HepG2 (cell line): Measurements from ENCODE around the gene CACNA2D3.

Experiments used
- ASH2L ChIP-seq: fragments of 300-600, 200-600 bp; sonication (generic); IDR thresholded peaks from 2 replicates; pipeline ENCODE4 v1.7.0; 2017; ENCODE audit warnings: low read depth, mild to moderate bottlenecking, moderate library complexity, mixed read lengths, low read length; ENCODE audit not compliant: insufficient read length
- BHLHE40 ChIP-seq: IDR thresholded peaks from 2 replicates; pipeline ENCODE4 v1.6.1; 2011; ENCODE audit warnings: low read length, improper control_type of control experiment
- CBX1 ChIP-seq: IDR thresholded peaks from one replicate; pipeline ENCODE4 v1.6.1; 2016; ENCODE audit warnings: antibody characterized with exemption, low read depth
- E2F2 ChIP-seq: sonication (generic); formaldehyde crosslinking; IDR thresholded peaks from 2 replicates; pipeline ENCODE4 v1.4.0; 2020; ENCODE audit warnings: missing genetic modification reagents, borderline replicate concordance
- ELF4 ChIP-seq: sonication (generic); formaldehyde crosslinking; IDR thresholded peaks from 2 replicates; pipeline ENCODE4 v1.5.0; 2020; ENCODE audit warnings: missing genetic modification reagents, mild to moderate bottlenecking, moderate library complexity, borderline replicate concordance
- YY1 ChIP-seq: IDR thresholded peaks from 2 replicates; pipeline ENCODE4 v1.6.1; 2011; ENCODE audit warnings: low read length, low read depth, moderate library complexity, mild to moderate bottlenecking; ENCODE audit not compliant: insufficient read depth, insufficient replicate concordance
- ZBTB4 ChIP-seq: sonication (generic); formaldehyde crosslinking; IDR thresholded peaks from 2 replicates; pipeline ENCODE4 v1.4.0; 2020; ENCODE audit warnings: missing genetic modification reagents, mild to moderate bottlenecking, borderline replicate concordance
- ZMYM3 ChIP-seq: sonication (generic); formaldehyde crosslinking; IDR thresholded peaks from 2 replicates; pipeline ENCODE4 v1.5.1; 2020; ENCODE audit warnings: mild to moderate bottlenecking, missing genetic modification reagents
- ZNF562 ChIP-seq: sonication (generic); formaldehyde crosslinking; IDR thresholded peaks from 2 replicates; pipeline ENCODE4 v1.8.0; 2022; ENCODE audit warnings: missing genetic modification reagents, borderline replicate concordance
- TF ChIP-seq, protein P1 (sequence below): sonication (generic); formaldehyde crosslinking; IDR thresholded peaks from 2 replicates; pipeline ENCODE4 v1.9.0; 2021; ENCODE audit warnings: missing genetic modification reagents, borderline replicate concordance
- TF ChIP-seq, protein P2 (sequence below): sonication (generic); formaldehyde crosslinking; IDR thresholded peaks from 2 replicates; pipeline ENCODE4 v1.9.0; 2022; ENCODE audit warnings: missing genetic modification reagents, mild to moderate bottlenecking, borderline replicate concordance

GRCh38 chr3:54324103-54324502 lies 201.8 kb downstream of the CACNA2D3 start:
- TF ChIP-seq CBX1 (no peak), BHLHE40 (no peak), YY1 (no peak), ZBTB4 (CRISPR knock-in tag) (no peak), ELF4 (no peak), ZNF562 (no peak), ZMYM3 (CRISPR knock-in tag) (no peak), ASH2L (no peak), E2F2 (CRISPR knock-in tag) (no peak)
- TF ChIP-seq, protein P1, sequence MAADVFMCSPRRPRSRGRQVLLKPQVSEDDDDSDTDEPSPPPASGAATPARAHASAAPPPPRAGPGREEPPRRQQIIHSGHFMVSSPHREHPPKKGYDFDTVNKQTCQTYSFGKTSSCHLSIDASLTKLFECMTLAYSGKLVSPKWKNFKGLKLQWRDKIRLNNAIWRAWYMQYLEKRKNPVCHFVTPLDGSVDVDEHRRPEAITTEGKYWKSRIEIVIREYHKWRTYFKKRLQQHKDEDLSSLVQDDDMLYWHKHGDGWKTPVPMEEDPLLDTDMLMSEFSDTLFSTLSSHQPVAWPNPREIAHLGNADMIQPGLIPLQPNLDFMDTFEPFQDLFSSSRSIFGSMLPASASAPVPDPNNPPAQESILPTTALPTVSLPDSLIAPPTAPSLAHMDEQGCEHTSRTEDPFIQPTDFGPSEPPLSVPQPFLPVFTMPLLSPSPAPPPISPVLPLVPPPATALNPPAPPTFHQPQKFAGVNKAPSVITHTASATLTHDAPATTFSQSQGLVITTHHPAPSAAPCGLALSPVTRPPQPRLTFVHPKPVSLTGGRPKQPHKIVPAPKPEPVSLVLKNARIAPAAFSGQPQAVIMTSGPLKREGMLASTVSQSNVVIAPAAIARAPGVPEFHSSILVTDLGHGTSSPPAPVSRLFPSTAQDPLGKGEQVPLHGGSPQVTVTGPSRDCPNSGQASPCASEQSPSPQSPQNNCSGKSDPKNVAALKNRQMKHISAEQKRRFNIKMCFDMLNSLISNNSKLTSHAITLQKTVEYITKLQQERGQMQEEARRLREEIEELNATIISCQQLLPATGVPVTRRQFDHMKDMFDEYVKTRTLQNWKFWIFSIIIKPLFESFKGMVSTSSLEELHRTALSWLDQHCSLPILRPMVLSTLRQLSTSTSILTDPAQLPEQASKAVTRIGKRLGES: no peak
- TF ChIP-seq, protein P2, sequence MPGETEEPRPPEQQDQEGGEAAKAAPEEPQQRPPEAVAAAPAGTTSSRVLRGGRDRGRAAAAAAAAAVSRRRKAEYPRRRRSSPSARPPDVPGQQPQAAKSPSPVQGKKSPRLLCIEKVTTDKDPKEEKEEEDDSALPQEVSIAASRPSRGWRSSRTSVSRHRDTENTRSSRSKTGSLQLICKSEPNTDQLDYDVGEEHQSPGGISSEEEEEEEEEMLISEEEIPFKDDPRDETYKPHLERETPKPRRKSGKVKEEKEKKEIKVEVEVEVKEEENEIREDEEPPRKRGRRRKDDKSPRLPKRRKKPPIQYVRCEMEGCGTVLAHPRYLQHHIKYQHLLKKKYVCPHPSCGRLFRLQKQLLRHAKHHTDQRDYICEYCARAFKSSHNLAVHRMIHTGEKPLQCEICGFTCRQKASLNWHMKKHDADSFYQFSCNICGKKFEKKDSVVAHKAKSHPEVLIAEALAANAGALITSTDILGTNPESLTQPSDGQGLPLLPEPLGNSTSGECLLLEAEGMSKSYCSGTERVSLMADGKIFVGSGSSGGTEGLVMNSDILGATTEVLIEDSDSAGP (CRISPR knock-in tag): no peak
